ENCODE results near the gene RPRD2. TPM values are rescaled to one million over a fixed set of nuclear protein-coding genes. Genes with fewer than 3 reads are reported as not detected.

Gene RPRD2
- total and polyA plus RNA-seq, 2 of the 4 experiments (the other 2 are of a cell fraction): 3.9 to 11.6 TPM

- no peak overlapping the region for H2BK15ac ChIP-seq (ENCODE audit: low read depth, low read length)
- H3K9ac ChIP-seq (ENCODE audit: low read depth, low read length): no peak overlapping the region
- no TSS peak for BruUV-seq (replicated peaks)
- CTCF ChIA-PET: no interaction called here
- peaks cover 4% of the 10 kb centered on the region for H3K4me1 ChIP-seq (ENCODE audit: control insufficient read depth, insufficient read depth, low read length)
- no peaks in the 10 kb centered on the region for H3K9me3 ChIP-seq (ENCODE audit: control insufficient read depth, insufficient read depth, low read length)
- DNase-seq: peak; percentile 43
- H3K79me1 ChIP-seq (ENCODE audit: low read depth in 1 of 2, low read length in 2 of 2): peaks cover 32 to 46% of the 10 kb centered on the region in 2 experiments
- peaks cover 5% of the 10 kb centered on the region; the same call in 1 of the 2 replicates for H3K9me1 ChIP-seq (ENCODE audit: insufficient read depth, low read length)
- no peak overlapping the region for H3K4ac ChIP-seq (ENCODE audit: low read depth, low read length)
- POLR2A ChIA-PET (ENCODE audit: unreplicated experiment): no interaction called here
- H4K20me1 ChIP-seq (ENCODE audit: insufficient read depth, low read length): peaks cover 20% of the 10 kb centered on the region; the same call in 1 of the 2 replicates
- dilution Hi-C loops (cut with HindIII; ENCODE audit: low sequenced_read_pairs, unreplicated experiment): no loop called here
- no peak overlapping the region for H2AK5ac ChIP-seq (ENCODE audit: low read depth, low read length)
- H3K18ac ChIP-seq (ENCODE audit: low read depth, low read length): no peak overlapping the region
- peak overlapping the region; percentile 12; the same call in 1 of the 2 replicates for H3K27ac ChIP-seq (ENCODE audit: insufficient read depth, low read length)
- no peak overlapping the region for H4K91ac ChIP-seq (ENCODE audit: insufficient read depth, low read depth, low read length)
- no peak overlapping the region for H3K4me3 ChIP-seq (ENCODE audit: insufficient read depth, low read depth, low read length)
- 90% methylated on average over 2 of the region's 6 CpGs; no CpG with 5 or more reads in 1 of the 2 experiments for WGBS, 2 experiments (ENCODE audit: extremely low coverage in 2 of 2, insufficient read length in 1 of 2)
- no peak overlapping the region for H2BK120ac ChIP-seq (ENCODE audit: low read depth, low read length)
- H3K56ac ChIP-seq (ENCODE audit: extremely low read depth, insufficient read depth, low read length): no peak overlapping the region
- no peak overlapping the region for H3K14ac ChIP-seq (replicated peaks; ENCODE audit: low read depth, low read length)
- H2BK5ac ChIP-seq (ENCODE audit: low read depth, low read length, poor library complexity, severe bottlenecking): no peak overlapping the region
- no peak overlapping the region for H2AK9ac ChIP-seq (replicated peaks; ENCODE audit: low read depth, low read length, poor library complexity)
- H4K5ac ChIP-seq (ENCODE audit: low read depth, low read length): no peak overlapping the region
- TF ChIP-seq CEBPB (IDR thresholded peaks at IDR 0.05; ENCODE audit: low read depth, low read length) (peak; percentile 48; the same call in 1 of the 2 replicates), USF2 (IDR thresholded peaks at IDR 0.05; ENCODE audit: low read depth, low read length) (no peak)
- no peaks in the 10 kb centered on the region for H3K27me3 ChIP-seq (ENCODE audit: control insufficient read depth, insufficient read depth, low read length)
- in situ Hi-C loops (cut with MboI; ENCODE audit: low sequenced_read_pairs): no loop called here
- H2BK20ac ChIP-seq (ENCODE audit: low read depth, low read length): no peak overlapping the region
- no peak overlapping the region for H3K23ac ChIP-seq (ENCODE audit: low read depth, low read length)
- intact Hi-C loops (cut with micrococcal nuclease): no loop called here
- H2AFZ ChIP-seq (replicated peaks; ENCODE audit: low read length, poor library complexity): no peak overlapping the region
- no peak overlapping the region for H3K4me2 ChIP-seq (ENCODE audit: low read depth, low read length)
- H3K36me3 ChIP-seq (ENCODE audit: control insufficient read depth, insufficient read depth, low read length): no peaks in the 10 kb centered on the region
- peak; percentile 73 for ATAC-seq (ENCODE audit: low read depth)
- no peak overlapping the region for H4K8ac ChIP-seq (ENCODE audit: low read depth in 2 of 2, low read length in 2 of 2)
Observed at GRCh38 chr1:150410582-150411101, 46.7 kb downstream of the RPRD2 start.

All from IMR-90 (cell line).